DND-41 (cell line): ENCODE measurements around the gene SPTAN1.

Experiments used
- ATAC-seq: fragments of 200-7000 bp; cut with Tn5 transposase; 3 replicates; pipeline ENCODE4 v1.9.1; 2021; ENCODE audit warnings: low read depth; ENCODE audit not compliant: insufficient read depth
- DNase-seq: peaks from one replicate; pipeline ENCODE4 v3.0.0-alpha.2; 2020
- H2AFZ ChIP-seq: 2 replicates; pipeline ENCODE4 v1.6.0; 2012; ENCODE audit warnings: low read depth, low read length
- H3K27ac ChIP-seq: 2 replicates; pipeline ENCODE4 v1.5.1; 2012; ENCODE audit warnings: low read length, inconsistent platforms
- H3K27me3 ChIP-seq: fragments of 200-600 bp; sonication (generic); 2 replicates; pipeline ENCODE4 v1.6.0; 2012; ENCODE audit warnings: low read length, mild to moderate bottlenecking, inconsistent platforms; ENCODE audit not compliant: insufficient read depth, poor library complexity
- H3K36me3 ChIP-seq: 2 replicates; pipeline ENCODE4 v1.5.1; 2012; ENCODE audit warnings: low read length, inconsistent platforms; ENCODE audit not compliant: insufficient read depth
- H3K4me1 ChIP-seq: 2 replicates; pipeline ENCODE4 v1.5.1; 2012; ENCODE audit warnings: mild to moderate bottlenecking, low read length; ENCODE audit not compliant: insufficient read depth
- H3K4me2 ChIP-seq: 2 replicates; pipeline ENCODE4 v1.6.0; 2012; ENCODE audit warnings: mild to moderate bottlenecking, moderate library complexity, low read length, inconsistent platforms; ENCODE audit not compliant: insufficient read depth
- H3K4me3 ChIP-seq, 2 experiments: fragments of 200-600 bp in 1 of 2; shearing (Covaris generic) in 1 of 2; 2 replicates each; pipeline ENCODE4 v1.5.1; 2012 to 2016; ENCODE audit warnings: inconsistent platforms in 2 of 2, low read length in 2 of 2, mild to moderate bottlenecking in 2 of 2, low read depth in 1 of 2, moderate library complexity in 1 of 2
- H3K79me2 ChIP-seq: 2 replicates; pipeline ENCODE4 v1.6.0; 2012; ENCODE audit warnings: low read length, inconsistent platforms; ENCODE audit not compliant: insufficient read depth
- H3K9ac ChIP-seq: 2 replicates; pipeline ENCODE4 v1.6.0; 2012; ENCODE audit warnings: low read depth, mild to moderate bottlenecking, inconsistent platforms, low read length, moderate library complexity
- H3K9me3 ChIP-seq: 2 replicates; pipeline ENCODE4 v1.5.1; 2012; ENCODE audit warnings: low read length, moderate library complexity, mild to moderate bottlenecking, inconsistent platforms; ENCODE audit not compliant: insufficient read depth, severe bottlenecking
- H4K20me1 ChIP-seq: 2 replicates; pipeline ENCODE4 v1.6.0; 2012; ENCODE audit warnings: low read length; ENCODE audit not compliant: insufficient read depth
- CTCF ChIP-seq: IDR thresholded peaks from 2 replicates; pipeline ENCODE4 v1.5.1; 2012; ENCODE audit warnings: borderline replicate concordance, low read length, moderate library complexity, mild to moderate bottlenecking; ENCODE audit not compliant: poor library complexity, severe bottlenecking; ENCODE audit errors: extremely low read depth
- EZH2 ChIP-seq: IDR thresholded peaks from 3 replicates; pipeline ENCODE4 v1.6.1; 2012; ENCODE audit warnings: borderline replicate concordance, low read depth, mild to moderate bottlenecking, moderate library complexity, low read length, inconsistent platforms; ENCODE audit not compliant: severe bottlenecking

SPTAN1 gene

DNA sequence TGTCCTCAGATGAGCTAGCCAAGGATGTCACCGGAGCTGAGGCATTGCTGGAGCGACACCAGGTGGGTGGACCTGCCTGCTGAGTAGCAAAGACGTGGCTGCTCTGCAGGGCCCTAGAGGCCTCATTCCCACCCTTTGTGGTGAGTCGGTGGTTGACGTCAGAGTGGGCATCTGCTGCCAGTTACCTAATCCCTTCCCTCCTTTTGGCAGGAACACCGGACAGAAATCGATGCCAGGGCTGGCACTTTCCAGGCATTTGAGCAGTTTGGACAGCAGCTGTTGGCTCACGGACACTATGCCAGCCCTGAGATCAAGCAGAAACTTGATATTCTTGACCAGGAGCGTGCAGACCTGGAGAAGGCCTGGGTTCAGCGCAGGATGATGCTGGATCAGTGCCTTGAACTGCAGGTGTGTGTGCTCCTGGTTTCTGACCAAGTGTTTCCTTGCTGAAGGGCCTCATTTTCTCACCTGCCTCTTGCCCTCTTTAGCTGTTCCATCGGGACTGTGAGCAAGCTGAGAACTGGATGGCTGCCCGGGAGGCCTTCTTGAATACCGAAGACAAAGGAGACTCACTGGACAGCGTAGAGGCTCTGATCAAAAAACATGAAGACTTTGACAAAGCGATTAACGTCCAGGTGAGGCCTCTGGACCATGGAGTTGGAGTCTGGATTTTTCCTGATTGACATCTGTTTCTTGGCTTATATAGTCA is 55.4 kb downstream of the SPTAN1 start:
- Histone ChIP-seq H3K4me2 (no peak overlapping the region), H3K9ac (no peak overlapping the region), H3K27ac (no peak overlapping the region), H3K4me3 (no peak overlapping the region), H3K79me2 (no peaks in the 10 kb centered on the region), H3K27me3 (no peaks in the 10 kb centered on the region), H3K4me1 (no peaks in the 10 kb centered on the region), H3K36me3 (peaks cover 90% of the 10 kb centered on the region), H3K9me3 (no peaks in the 10 kb centered on the region), H4K20me1 (no peaks in the 10 kb centered on the region), H2AFZ (no peak overlapping the region)
- ATAC-seq (no peak), DNase-seq (no peak)
- no peak for TF ChIP-seq CTCF
- TF ChIP-seq EZH2, result no peak

- H3K4me1 ChIP-seq, result no peaks in the 10 kb centered on the region
- ATAC-seq (no peak), DNase-seq (no peak)
- no peaks in the 10 kb centered on the region for H3K9me3 ChIP-seq
- no peak overlapping the region for H2AFZ ChIP-seq
- TF ChIP-seq EZH2 (no peak), CTCF (peak; percentile 10)
- H3K4me2 ChIP-seq, result no peak overlapping the region
- no peaks in the 10 kb centered on the region for H3K27me3 ChIP-seq
- no peak overlapping the region for H3K4me3 ChIP-seq
- peaks cover 94% of the 10 kb centered on the region for H3K36me3 ChIP-seq
- no peak overlapping the region for H3K9ac ChIP-seq
- H3K79me2 ChIP-seq, result no peaks in the 10 kb centered on the region
- H4K20me1 ChIP-seq, result no peaks in the 10 kb centered on the region
- no peak overlapping the region for H3K27ac ChIP-seq
Measured at GRCh38 chr9:128610897-128611296, 58.5 kb downstream of the SPTAN1 start.

- H3K79me2 ChIP-seq, result no peaks in the 10 kb centered on the region
- no peak overlapping the region for H3K4me3 ChIP-seq
Measured at GRCh38 chr9:128611600-128612394, 59.4 kb downstream of the SPTAN1 start.

More at GRCh38 chr9:128611600-128612394, 59.4 kb downstream of the SPTAN1 start:
- TF ChIP-seq CTCF (no peak), EZH2 (no peak)
- no peak overlapping the region for H3K27ac ChIP-seq
- no peak overlapping the region for H3K4me2 ChIP-seq
- ATAC-seq (no peak), DNase-seq (no peak)
- no peak overlapping the region for H2AFZ ChIP-seq
- H3K9ac ChIP-seq, result no peak overlapping the region
- no peaks in the 10 kb centered on the region for H3K27me3 ChIP-seq
- no peaks in the 10 kb centered on the region for H3K9me3 ChIP-seq
- peaks cover 95% of the 10 kb centered on the region for H3K36me3 ChIP-seq
- H4K20me1 ChIP-seq, result no peaks in the 10 kb centered on the region
- H3K4me1 ChIP-seq, result no peaks in the 10 kb centered on the region
